ENCODE results near the gene TOP3B.

- TF ChIP-seq CTCF (IDR thresholded peaks at IDR 0.05; ENCODE audit: low read length) (no peak), EZH2phosphoT487 (IDR thresholded peaks at IDR 0.05; ENCODE audit: low read length) (no peak), EZH2 (optimal IDR thresholded peaks at IDR 0.05; ENCODE audit: low read depth, low read length) (no peak)
Measured at GRCh38 chr22:21980547-21980946, 2.0 kb downstream of the TOP3B start.
